MM.1S (cell line): ENCODE results near the gene BCL2L11.

ENCODE experiments used
- CTCF ChIP-seq: fragments of 300-600 bp; sonication (generic); IDR thresholded peaks from 2 replicates; pipeline ENCODE4 v1.5.1; 2016; ENCODE audit warnings: antibody characterized with exemption, low read length, mixed read lengths
- EZH2 ChIP-seq: fragments of 300-600 bp; sonication (generic); optimal IDR thresholded peaks from 2 replicates; pipeline ENCODE3; 2017; ENCODE audit warnings: low read depth, mild to moderate bottlenecking, antibody characterized with exemption, low read length, mixed read lengths
- EZH2phosphoT487 ChIP-seq: fragments of 300-600 bp; sonication (generic); IDR thresholded peaks from 2 replicates; pipeline ENCODE4 v1.6.1; 2018; ENCODE audit warnings: antibody characterized with exemption, low read length

GRCh38 chr2:111118481-111118980 lies 2.2 kb upstream of the BCL2L11 start:
- TF ChIP-seq CTCF (no peak), EZH2 (no peak), EZH2phosphoT487 (no peak)
